PC-9 (cell line): ENCODE results near the gene COMMD9. TPM values are rescaled to one million over a fixed set of nuclear protein-coding genes. Genes with fewer than 3 reads are reported as not detected.

Experiments used
- BruUV-seq: library from RNA; stranded (reverse); fragments of 400-500 nt; replicated peaks from 2 replicates; lab custom pipeline; 2021; lab: Mats Ljungman, UMichigan
- CTCF ChIA-PET: fragments of 300-600 bp; sonication (Branson Sonifier 250); formaldehyde crosslinking; loops from one replicate; lab custom pipeline; 2022; ENCODE audit warnings: antibody characterized with exemption; lab: Charles Lee
- POLR2A ChIA-PET: fragments of 300-600 bp; sonication (Branson Sonifier 250); formaldehyde crosslinking; loops from one replicate; lab custom pipeline; 2022; ENCODE audit warnings: antibody characterized with exemption; ENCODE audit not compliant: unreplicated experiment; lab: Charles Lee
- DNase-seq, 2 experiments: peaks; one replicate each; pipeline versions ENCODE4 v3.0.0 to v3.0.0-alpha.2; 2015 to 2022; ENCODE audit warnings: mixed read lengths in 1 of 2
- H2AFZ ChIP-seq: fragments of 200-600 bp; sonication (generic); 2 replicates; pipeline ENCODE4 v1.8.1; 2017; ENCODE audit warnings: antibody characterized with exemption
- H3F3A ChIP-seq: fragments of 200-600 bp; sonication (generic); 2 replicates; pipeline ENCODE4 v1.8.1; 2017; ENCODE audit warnings: antibody characterized with exemption, mild to moderate bottlenecking, low read depth; ENCODE audit not compliant: insufficient read depth
- H3K27ac ChIP-seq: fragments of 200-600 bp; sonication (generic); 2 replicates; pipeline ENCODE4 v1.6.1; 2016; ENCODE audit warnings: mixed run types
- H3K27me3 ChIP-seq: fragments of 200-600 bp; sonication (generic); 2 replicates; pipeline ENCODE4 v1.6.1; 2016; ENCODE audit warnings: low read depth, mixed run types; ENCODE audit not compliant: insufficient read depth
- H3K36me3 ChIP-seq: fragments of 200-600 bp; sonication (generic); 2 replicates; pipeline ENCODE4 v1.6.1; 2016; ENCODE audit warnings: low read depth, mixed run types
- H3K4me1 ChIP-seq: fragments of 200-600 bp; sonication (generic); replicated peaks from 2 replicates; pipeline ENCODE4 v1.6.1; 2016; ENCODE audit warnings: mixed run types; ENCODE audit not compliant: insufficient read depth
- H3K4me2 ChIP-seq: fragments of 200-600 bp; sonication (generic); 2 replicates; pipeline ENCODE4 v1.6.1; 2017; ENCODE audit warnings: mixed run types
- H3K4me3 ChIP-seq: fragments of 200-600 bp; sonication (generic); 2 replicates; pipeline ENCODE4 v1.6.1; 2016; ENCODE audit warnings: mixed run types
- H3K79me2 ChIP-seq: fragments of 200-600 bp; sonication (generic); 2 replicates; pipeline ENCODE4 v1.6.1; 2017; ENCODE audit warnings: low read depth, mixed run types
- H3K9me2 ChIP-seq: fragments of 200-600 bp; sonication (generic); 2 replicates; pipeline ENCODE4 v1.8.1; 2017; ENCODE audit warnings: mild to moderate bottlenecking; ENCODE audit not compliant: insufficient read depth
- H3K9me3 ChIP-seq: fragments of 200-600 bp; sonication (generic); 2 replicates; pipeline ENCODE4 v1.8.1; 2016; ENCODE audit warnings: low read depth; ENCODE audit not compliant: insufficient read depth
- H4K20me1 ChIP-seq: fragments of 200-600 bp; sonication (generic); 2 replicates; pipeline ENCODE4 v1.8.1; 2017; ENCODE audit not compliant: insufficient read depth
- CTCF ChIP-seq: fragments of 200-600 bp; sonication (generic); conservative IDR thresholded peaks from 2 replicates; pipeline ENCODE4 v1.6.1; 2017; ENCODE audit warnings: mixed run types, antibody characterized with exemption, mild to moderate bottlenecking, moderate library complexity
- EZH2 ChIP-seq: fragments of 200-600 bp; sonication (generic); IDR thresholded peaks from 2 replicates; pipeline ENCODE4 v1.8.0; 2017; ENCODE audit warnings: antibody characterized with exemption, low read depth
- intact Hi-C: fragments of 100-400 bp; cut with micrococcal nuclease; formaldehyde crosslinking; loops from one replicate; pipeline ENCODE4 v1.10.0; 2022; ENCODE audit not compliant: unreplicated experiment
- total RNA-seq: library from RNA; stranded (reverse); gene quantifications from 2 replicates; pipeline ENCODE4 v1.2.3, GENCODE V29; 2021

The COMMD9 gene
- total RNA-seq, 1 experiment from 2014 or later = 77.5 TPM

DNA sequence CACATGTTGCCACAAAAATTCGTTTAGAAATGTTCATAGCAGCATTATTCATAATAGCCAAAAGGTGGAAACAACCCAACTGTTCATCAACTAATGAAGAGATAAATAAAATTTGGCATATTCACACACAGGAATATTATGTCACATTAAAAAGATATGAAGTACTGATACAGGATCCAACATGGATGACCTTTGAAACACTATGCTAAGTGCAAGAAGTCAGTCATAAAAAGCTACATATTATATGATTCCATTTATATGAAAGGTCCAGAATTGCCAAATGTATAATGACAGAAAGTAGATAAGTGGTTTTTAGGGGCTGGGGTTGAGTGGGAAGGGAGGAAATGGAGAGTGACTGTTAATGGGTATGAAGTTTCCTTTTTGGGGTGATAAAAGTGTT, 15.8 kb upstream of the COMMD9 start:
- intact Hi-C loops = no loop called here
- BruUV-seq = no TSS peak

DNA sequence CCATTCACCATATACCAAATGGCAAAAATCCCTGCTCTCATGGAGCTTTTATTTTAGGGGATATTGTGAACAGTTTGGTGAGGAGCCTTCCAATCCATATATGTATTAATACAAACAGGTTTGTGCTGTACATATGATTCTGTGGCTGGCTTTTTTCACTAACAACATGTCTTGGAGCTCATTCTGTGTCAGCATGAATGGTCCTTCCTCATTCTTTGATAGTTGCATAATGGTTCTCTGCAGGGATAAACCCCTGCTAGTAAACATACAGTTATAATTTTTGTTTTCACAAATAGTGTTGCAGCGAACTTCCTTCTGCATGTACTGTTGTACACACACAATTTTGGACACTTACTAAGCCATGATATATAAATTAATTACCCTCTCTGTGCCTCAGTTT, 15.1 kb upstream of the COMMD9 start:
- H3K9me2 ChIP-seq = no peaks in the 10 kb centered on the region
- H3K4me2 ChIP-seq = no peak overlapping the region
- no peaks in the 10 kb centered on the region for H4K20me1 ChIP-seq
- CTCF ChIA-PET = no interaction called here
- H3F3A ChIP-seq = no peaks in the 10 kb centered on the region
- no peak overlapping the region for H3K27ac ChIP-seq
- POLR2A ChIA-PET = no interaction called here
- H3K4me3 ChIP-seq = no peak overlapping the region
- BruUV-seq = no TSS peak
- no peaks in the 10 kb centered on the region for H3K9me3 ChIP-seq
- H3K36me3 ChIP-seq = no peaks in the 10 kb centered on the region
- 0 out of 2 replicates have a peak, but pooled peaks cover 9% of the 10 kb centered on the region for H3K4me1 ChIP-seq
- intact Hi-C loops = no loop called here
- no peak overlapping the region for H2AFZ ChIP-seq
- TF ChIP-seq CTCF (no peak), EZH2 (no peak)
- H3K27me3 ChIP-seq = no peaks in the 10 kb centered on the region
- DNase-seq = no peak
- no peaks in the 10 kb centered on the region for H3K79me2 ChIP-seq

More for the DNA sequence above, 15.8 kb upstream of the COMMD9 start:
- no peaks in the 10 kb centered on the region for H4K20me1 ChIP-seq
- H2AFZ ChIP-seq = no peak overlapping the region
- H3K36me3 ChIP-seq = no peaks in the 10 kb centered on the region
- H3K4me3 ChIP-seq = no peak overlapping the region
- ChIA-PET POLR2A (no interaction called here), CTCF (no interaction called here)
- H3K27ac ChIP-seq = no peak overlapping the region
- H3K9me2 ChIP-seq = no peaks in the 10 kb centered on the region
- TF ChIP-seq CTCF = no peak
- no peak for TF ChIP-seq EZH2
- no peaks in the 10 kb centered on the region for H3F3A ChIP-seq
- no peak overlapping the region for H3K4me2 ChIP-seq
- no peaks in the 10 kb centered on the region for H3K79me2 ChIP-seq
- no peaks in the 10 kb centered on the region for H3K27me3 ChIP-seq
- no peak for DNase-seq
- H3K9me3 ChIP-seq = 0 out of 2 replicates have a peak, but pooled peaks cover 4% of the 10 kb centered on the region
- H3K4me1 ChIP-seq = 0 out of 2 replicates have a peak, but pooled peaks cover 9% of the 10 kb centered on the region

- H3K9me3 ChIP-seq = no peaks in the 10 kb centered on the region
- no peak overlapping the region for H3K27ac ChIP-seq
- intact Hi-C loops = no loop called here
- no peaks in the 10 kb centered on the region for H3K36me3 ChIP-seq
- H2AFZ ChIP-seq = no peak overlapping the region
- no peaks in the 10 kb centered on the region for H3K79me2 ChIP-seq
- BruUV-seq = no TSS peak
- no peaks in the 10 kb centered on the region for H3F3A ChIP-seq
- H4K20me1 ChIP-seq = no peaks in the 10 kb centered on the region
- H3K27me3 ChIP-seq = no peaks in the 10 kb centered on the region
- DNase-seq = no peak
- ChIA-PET CTCF (no interaction called here), POLR2A (no interaction called here)
- no peak overlapping the region for H3K4me2 ChIP-seq
- H3K9me2 ChIP-seq = no peaks in the 10 kb centered on the region
- no peak for TF ChIP-seq CTCF
- TF ChIP-seq EZH2 = no peak
- 0 out of 2 replicates have a peak, but pooled peaks cover 9% of the 10 kb centered on the region for H3K4me1 ChIP-seq
- no peak overlapping the region for H3K4me3 ChIP-seq
Measured at GRCh38 chr11:36300650-36301049, 11.4 kb upstream of the COMMD9 start.
